ENCODE results near the gene DOCK4.

DNA sequence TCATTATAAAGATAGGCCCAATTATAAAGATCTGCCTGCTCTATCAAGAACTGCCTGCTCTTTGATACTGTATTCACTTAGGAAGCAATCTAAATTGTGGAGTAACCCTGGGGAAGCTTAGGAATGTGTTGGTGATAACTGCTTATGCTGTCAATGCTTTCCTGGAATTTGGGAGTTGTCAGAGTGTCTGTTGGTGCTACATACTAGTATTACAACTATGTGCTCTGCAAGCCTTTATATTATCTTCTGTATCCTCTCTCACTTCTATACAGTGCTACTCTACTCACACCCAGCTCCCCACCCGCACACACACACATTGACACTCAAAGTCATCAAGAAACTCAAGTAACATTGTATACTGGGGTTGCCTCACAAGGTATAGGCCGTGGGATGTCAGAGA is 6.4 kb upstream of the DOCK4 start:
- no peak for TF ChIP-seq CTCF (optimal IDR thresholded peaks at IDR 0.05 in 1 of 3, IDR thresholded peaks at IDR 0.05 in 1 of 3, conservative IDR thresholded peaks at IDR 0.05 in 1 of 3; ENCODE audit: extremely low read depth in 1 of 3, insufficient read depth in 2 of 3, low read length in 3 of 3)
- TF ChIP-seq EZH2 (IDR thresholded peaks at IDR 0.05; ENCODE audit: low read length), result no peak
